ENCODE data around the gene GCLC. TPM values are rescaled to one million over a fixed set of nuclear protein-coding genes. Genes with fewer than 3 reads are reported as not detected.
A peak's percentile ranks its signal among the peaks of the same experiment; 100 is the strongest.

GCLC gene
- total RNA-seq, 2 donors from 2014 or later = 16.2 to 30.8 TPM

DNA sequence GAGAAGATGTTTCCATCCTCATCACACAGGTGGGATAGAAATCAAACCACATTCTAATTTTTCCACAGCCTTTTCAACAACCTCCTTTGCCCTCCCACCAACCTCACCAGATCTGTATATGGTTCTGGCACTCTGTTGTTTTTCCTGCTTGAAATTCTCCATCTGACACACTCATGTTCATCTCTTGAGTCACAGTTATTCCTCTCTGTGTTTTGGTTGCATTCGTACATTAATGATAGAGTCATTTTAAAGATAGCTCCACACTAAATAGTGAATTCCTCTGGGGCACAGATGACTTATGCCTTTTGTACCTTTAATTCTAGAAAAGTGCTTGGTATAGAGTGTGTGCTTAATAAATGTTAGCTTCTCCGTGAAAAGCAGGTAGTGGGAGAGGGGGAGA is 1.4 kb upstream of the GCLC start:
- no peaks in the 10 kb centered on the region for H3K36me3 Mint-ChIP-seq
- H3K27me3 Mint-ChIP-seq = no peaks in the 10 kb centered on the region
- H3K4me1 Mint-ChIP-seq (ENCODE audit: low read depth in 2 of 2) = peaks cover 33 to 47% of the 10 kb centered on the region in 2 donors
- ATAC-seq = no peak
- no peaks in the 10 kb centered on the region for H3K9me3 Mint-ChIP-seq
- peak overlapping the region; percentile 28 for H3K4me3 Mint-ChIP-seq
- H3K27ac Mint-ChIP-seq = no peak overlapping the region
- no peak for DNase-seq (ENCODE audit: low spot score)

DNA sequence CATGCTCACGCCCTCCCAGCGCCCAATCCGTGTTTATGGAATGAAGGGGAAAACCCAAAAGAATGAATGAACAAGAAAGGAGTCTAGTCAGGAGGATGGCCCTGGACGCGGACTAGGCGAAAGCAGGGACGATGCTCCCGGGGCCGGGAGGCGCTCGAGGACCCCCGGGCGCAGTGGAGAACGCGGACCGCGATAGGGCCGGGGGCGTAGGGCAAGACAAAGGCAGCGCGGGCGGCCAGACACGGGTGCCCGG is 758 bp downstream of the GCLC start:
- Mint-ChIP-seq H3K27ac (peak overlapping the region; percentile 61 to 88), H3K9me3 (no peaks in the 10 kb centered on the region), H3K4me3 (peak overlapping the region; percentile 97), H3K4me1 (ENCODE audit: low read depth in 2 of 2) (peaks cover 37 to 59% of the 10 kb centered on the region in 2 donors), H3K27me3 (no peaks in the 10 kb centered on the region), H3K36me3 (no peaks in the 10 kb centered on the region)
- DNase-seq (ENCODE audit: low spot score) (no peak), ATAC-seq (no peak)

DNA sequence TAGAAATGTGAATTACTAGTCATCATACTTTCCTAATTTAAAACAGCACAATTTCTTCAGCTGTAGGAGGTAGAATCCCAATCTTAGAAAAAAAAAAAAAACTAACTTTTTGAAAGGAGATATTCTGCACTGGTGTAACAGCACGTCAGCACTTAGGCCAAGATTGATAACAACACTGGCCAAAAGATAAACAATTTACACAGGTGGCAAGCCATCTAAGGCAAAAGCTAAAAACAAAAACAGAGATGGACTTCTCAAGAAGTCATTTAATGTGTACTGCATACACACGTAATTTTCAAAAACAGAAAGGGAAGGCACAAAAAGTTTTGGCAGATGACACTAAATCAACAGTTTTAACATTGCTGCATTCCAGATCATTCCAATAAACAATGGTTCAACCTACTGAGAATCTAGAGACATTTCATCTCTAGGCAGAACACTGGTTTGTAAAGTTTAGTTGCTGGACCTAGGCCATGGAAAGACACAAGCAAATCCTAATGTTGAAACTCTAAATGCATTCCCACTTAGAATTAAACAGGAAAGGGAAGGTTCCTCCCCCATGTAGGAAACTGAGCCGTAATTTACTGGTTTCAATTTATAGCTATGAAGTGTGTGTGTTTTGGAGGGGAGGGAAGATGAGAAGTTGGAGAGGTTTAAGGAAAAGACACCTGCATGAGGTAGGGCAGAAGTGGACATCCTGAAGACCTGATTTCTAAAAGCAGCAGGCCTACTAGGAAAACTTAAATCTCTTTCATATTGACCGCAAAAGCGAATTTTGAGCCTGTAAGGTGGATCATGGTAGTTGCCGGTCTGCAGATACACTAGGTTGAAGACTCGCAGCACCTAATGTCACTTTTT is 1.3 kb downstream of the GCLC start:
- DNase-seq (ENCODE audit: low spot score) (no peak), ATAC-seq (no peak)
- Mint-ChIP-seq H3K36me3 (no peaks in the 10 kb centered on the region), H3K27ac (peak overlapping the region; percentile 61 to 88), H3K27me3 (no peaks in the 10 kb centered on the region), H3K4me3 (peak overlapping the region; percentile 97), H3K9me3 (no peaks in the 10 kb centered on the region), H3K4me1 (ENCODE audit: low read depth in 2 of 2) (peaks cover 36 to 61% of the 10 kb centered on the region in 2 donors)

DNA sequence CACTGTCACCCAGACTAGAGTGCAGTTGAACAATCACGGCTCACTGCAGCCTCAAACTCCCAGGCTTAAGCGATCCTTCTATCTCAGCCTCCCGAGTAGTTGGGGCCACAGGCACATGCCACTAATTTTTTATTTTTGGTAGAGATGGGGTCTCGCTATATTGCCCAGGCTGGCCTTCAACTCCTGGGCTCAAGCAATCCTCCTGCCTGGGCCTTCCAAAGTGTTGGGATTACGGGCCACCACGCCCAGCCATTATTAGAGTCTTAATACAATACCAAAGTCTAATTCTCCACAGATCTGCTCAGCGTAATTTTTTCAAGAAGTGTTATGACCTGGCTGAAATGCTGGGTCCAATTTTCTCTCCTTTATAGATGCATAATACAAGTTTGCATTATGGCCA is 3.0 kb downstream of the GCLC start:
- Mint-ChIP-seq H3K4me3 (no peak overlapping the region), H3K27ac (no peak overlapping the region), H3K4me1 (ENCODE audit: low read depth in 2 of 2) (peaks cover 27 to 51% of the 10 kb centered on the region in 2 donors), H3K36me3 (no peaks in the 10 kb centered on the region), H3K27me3 (no peaks in the 10 kb centered on the region), H3K9me3 (no peaks in the 10 kb centered on the region)
- DNase-seq (ENCODE audit: low spot score) = no peak
- no peak for ATAC-seq

DNA sequence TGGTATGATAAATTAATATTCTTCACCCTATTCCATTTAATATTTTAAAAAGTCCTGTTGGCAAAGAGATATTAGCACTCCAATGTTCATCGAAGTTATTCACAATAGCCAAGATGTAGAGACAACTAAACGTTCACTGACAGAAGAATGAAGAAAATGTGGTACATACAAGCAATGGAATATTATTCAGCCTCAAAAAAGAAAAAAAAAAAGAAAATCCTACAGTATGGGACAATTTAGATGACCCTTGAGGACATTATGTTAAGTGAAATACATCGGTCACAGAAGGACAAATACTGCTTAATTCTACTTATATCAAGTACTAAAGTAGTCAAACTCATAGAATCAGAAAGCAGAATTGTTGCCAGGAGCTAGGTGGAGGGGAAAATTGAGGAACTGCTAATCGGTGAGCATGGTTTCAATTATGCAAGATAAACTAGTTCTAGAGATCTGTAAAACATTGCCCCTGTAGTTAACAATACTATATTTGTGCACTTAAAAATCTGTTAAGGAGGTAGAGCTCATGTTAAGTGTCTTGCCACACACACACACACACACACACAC is 4.7 kb downstream of the GCLC start:
- no peak overlapping the region for H3K4me3 Mint-ChIP-seq
- ATAC-seq = no peak
- peaks cover 33 to 42% of the 10 kb centered on the region in 2 donors for H3K4me1 Mint-ChIP-seq (ENCODE audit: low read depth in 2 of 2)

DNA sequence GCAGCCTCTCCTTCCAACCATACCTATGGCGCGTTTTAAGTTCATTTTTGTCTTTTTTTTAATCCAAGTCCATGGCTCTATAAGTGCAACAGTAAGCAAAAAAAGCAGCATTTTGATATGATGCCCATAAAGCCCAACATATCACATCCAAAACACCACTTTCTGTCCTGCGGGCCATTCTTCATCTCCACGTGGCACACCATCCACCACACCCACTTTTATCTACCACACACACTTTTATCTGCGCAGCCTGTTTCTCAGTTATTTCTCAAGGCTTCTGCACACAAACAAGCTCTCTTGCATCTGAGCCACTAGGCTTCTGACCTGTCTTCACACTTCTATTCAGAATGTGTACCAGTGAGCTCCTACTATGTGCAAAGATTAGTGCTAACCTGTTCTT is 5.3 kb downstream of the GCLC start:
- Mint-ChIP-seq H3K27me3 (no peaks in the 10 kb centered on the region), H3K27ac (no peak overlapping the region), H3K4me1 (ENCODE audit: low read depth in 2 of 2) (peaks cover 28 to 37% of the 10 kb centered on the region in 2 donors), H3K4me3 (no peak overlapping the region), H3K9me3 (no peaks in the 10 kb centered on the region), H3K36me3 (no peaks in the 10 kb centered on the region)
- DNase-seq (ENCODE audit: low spot score) (no peak), ATAC-seq (no peak)

More for the DNA sequence above, 4.7 kb downstream of the GCLC start:
- H3K27ac Mint-ChIP-seq = no peak overlapping the region
- no peaks in the 10 kb centered on the region for H3K27me3 Mint-ChIP-seq
- H3K36me3 Mint-ChIP-seq = no peaks in the 10 kb centered on the region
- H3K9me3 Mint-ChIP-seq = no peaks in the 10 kb centered on the region
- DNase-seq (ENCODE audit: low spot score) = no peak

DNA sequence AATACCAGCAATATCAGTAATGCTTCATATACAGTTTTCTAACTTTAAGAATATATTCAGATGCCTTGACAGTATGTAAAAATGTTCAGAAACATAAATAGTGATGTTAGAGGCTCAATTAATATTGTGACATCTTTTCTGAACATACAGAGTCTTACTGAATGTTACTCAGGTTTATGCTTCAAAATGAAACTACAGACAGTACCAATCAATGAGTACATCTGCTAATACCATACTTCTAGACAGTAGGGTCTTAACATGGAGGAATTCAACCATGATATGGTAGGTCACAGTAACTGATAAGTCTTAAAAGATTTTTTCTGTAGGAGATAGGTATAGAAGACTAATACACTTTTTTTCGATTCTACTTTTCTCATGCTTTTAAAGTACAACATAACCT is 8.3 kb downstream of the GCLC start:
- Mint-ChIP-seq H3K27me3 (no peaks in the 10 kb centered on the region), H3K36me3 (no peaks in the 10 kb centered on the region), H3K4me3 (no peak overlapping the region), H3K27ac (no peak overlapping the region), H3K9me3 (no peaks in the 10 kb centered on the region), H3K4me1 (ENCODE audit: low read depth in 2 of 2) (peaks cover 33 to 36% of the 10 kb centered on the region in 2 donors)
- no peak for DNase-seq (ENCODE audit: low spot score)
- ATAC-seq = no peak

DNA sequence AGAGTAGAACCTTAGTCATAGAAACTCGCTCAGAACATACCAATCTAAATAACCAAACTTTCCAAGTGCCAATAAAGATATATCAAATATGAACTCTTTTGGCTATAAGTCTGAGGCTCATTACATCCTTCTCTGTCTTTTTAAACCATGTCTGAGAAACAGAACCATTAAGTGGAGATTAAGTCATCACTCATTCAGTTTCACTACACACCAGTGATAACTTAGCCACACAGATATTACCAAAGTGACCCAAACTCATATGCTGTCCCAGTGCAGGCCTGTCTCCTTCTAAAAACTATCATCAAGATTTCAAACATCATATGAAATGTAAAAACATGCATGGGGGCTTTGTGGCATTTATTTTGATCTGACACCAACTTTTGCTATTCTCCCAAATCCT is 12.0 kb downstream of the GCLC start:
- Mint-ChIP-seq H3K4me1 (ENCODE audit: low read depth in 2 of 2) (peaks cover 31 to 34% of the 10 kb centered on the region in 2 donors), H3K9me3 (no peaks in the 10 kb centered on the region), H3K4me3 (no peak overlapping the region), H3K27me3 (no peaks in the 10 kb centered on the region), H3K36me3 (no peaks in the 10 kb centered on the region), H3K27ac (peak overlapping the region; percentile 21 to 73)
- no peak for DNase-seq (ENCODE audit: low spot score)
- ATAC-seq = no peak

DNA sequence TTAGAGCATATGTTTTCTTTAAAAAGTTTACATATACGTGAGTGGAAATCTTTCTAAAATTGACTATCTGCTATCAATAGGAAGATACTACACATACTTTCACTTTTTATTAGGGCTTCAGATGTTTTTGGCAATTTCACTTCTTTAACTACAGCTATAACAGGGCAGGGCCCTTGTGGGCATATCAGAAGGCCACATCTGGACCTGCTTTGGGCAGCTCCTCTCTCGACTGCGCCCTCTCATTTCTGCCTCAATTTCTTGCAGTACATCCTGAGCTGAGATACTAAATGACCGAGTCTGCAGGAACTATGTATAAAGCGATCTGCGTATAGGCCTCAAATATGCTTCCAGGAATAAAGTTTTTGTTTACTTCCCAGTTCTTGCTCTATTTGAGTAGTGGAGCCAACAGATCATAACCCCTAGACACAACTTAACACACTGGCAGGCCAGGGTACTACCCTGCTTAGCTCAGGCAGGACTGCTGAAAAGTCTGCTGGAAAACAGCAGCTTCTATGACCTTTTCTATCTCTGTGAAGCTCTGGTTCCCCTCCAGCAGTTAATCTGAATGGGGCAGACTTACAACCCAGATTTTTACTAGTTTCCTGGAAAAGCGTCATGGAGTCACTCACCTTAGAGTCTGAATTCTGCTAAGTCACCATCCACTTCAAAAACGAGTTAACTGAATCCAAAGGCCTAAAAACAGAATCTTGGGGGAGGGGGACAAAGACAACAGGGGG is 12.7 kb downstream of the GCLC start:
- H3K4me3 Mint-ChIP-seq = no peak overlapping the region
- no peak for DNase-seq (ENCODE audit: low spot score)
- ATAC-seq = no peak
- H3K9me3 Mint-ChIP-seq = no peaks in the 10 kb centered on the region
- H3K27ac Mint-ChIP-seq = peak overlapping the region; percentile 21 to 73
- H3K27me3 Mint-ChIP-seq = no peaks in the 10 kb centered on the region
- no peaks in the 10 kb centered on the region for H3K36me3 Mint-ChIP-seq
- peaks cover 31 to 39% of the 10 kb centered on the region in 2 donors for H3K4me1 Mint-ChIP-seq (ENCODE audit: low read depth in 2 of 2)

DNA sequence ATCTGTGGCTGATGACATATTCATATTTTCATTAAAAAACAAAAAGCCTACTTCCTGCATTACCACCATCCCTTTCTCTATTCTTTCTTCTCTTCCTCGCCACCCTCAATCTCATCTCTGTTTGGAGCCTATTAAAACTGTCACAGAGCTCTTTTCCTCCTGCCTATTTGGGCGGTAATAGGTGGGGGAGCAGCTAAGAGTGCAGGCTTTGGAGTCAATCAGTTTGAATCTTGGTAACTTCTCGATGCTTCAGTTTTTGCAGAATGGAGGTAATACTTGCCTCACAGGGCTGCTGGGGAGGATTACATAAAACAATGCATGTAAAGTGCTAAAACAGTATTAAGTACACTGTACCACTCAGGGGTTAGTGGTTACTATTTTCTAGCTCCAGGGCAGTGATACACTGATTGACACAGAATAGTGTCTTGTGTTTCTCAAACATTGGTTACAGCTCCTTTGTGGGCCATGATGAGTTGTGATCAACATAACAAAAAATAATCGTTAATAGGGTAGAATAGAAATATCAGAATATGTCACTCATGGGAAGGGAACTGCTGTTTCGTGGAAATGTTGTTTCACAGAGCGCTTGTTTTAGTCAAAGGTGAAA is 14.0 kb downstream of the GCLC start:
- no peak for ATAC-seq
- H3K36me3 Mint-ChIP-seq = no peaks in the 10 kb centered on the region
- H3K4me1 Mint-ChIP-seq (ENCODE audit: low read depth in 2 of 2) = peaks cover 28 to 34% of the 10 kb centered on the region in 2 donors
- no peaks in the 10 kb centered on the region for H3K9me3 Mint-ChIP-seq
- no peaks in the 10 kb centered on the region for H3K27me3 Mint-ChIP-seq
- DNase-seq (ENCODE audit: low spot score) = no peak
- H3K27ac Mint-ChIP-seq = no peak overlapping the region
- H3K4me3 Mint-ChIP-seq = no peak overlapping the region

DNA sequence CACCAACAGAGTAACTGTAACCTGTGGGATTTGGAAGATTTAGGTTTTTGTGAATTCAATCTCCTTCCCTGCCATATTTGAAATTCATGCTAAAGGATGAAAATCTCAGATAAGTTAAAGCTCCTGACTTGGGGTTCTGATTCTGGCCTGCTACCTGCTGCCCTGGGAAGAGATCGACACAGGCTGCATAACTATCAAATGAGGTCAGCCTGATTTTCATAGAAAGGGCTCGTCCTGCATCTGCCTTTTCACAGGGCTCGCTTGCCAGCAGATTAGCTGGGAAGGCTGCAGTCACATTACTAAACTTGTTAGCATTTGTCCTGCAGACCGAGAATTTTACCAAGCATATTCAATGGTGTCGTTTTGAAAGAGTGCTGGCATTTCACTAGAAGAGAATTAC is 14.6 kb downstream of the GCLC start:
- peaks cover 28 to 31% of the 10 kb centered on the region in 2 donors for H3K4me1 Mint-ChIP-seq (ENCODE audit: low read depth in 2 of 2)
- no peaks in the 10 kb centered on the region for H3K9me3 Mint-ChIP-seq
- ATAC-seq = no peak
- H3K27me3 Mint-ChIP-seq = no peaks in the 10 kb centered on the region
- no peaks in the 10 kb centered on the region for H3K36me3 Mint-ChIP-seq
- no peak overlapping the region for H3K4me3 Mint-ChIP-seq
- no peak for DNase-seq (ENCODE audit: low spot score)
- no peak overlapping the region for H3K27ac Mint-ChIP-seq

DNA sequence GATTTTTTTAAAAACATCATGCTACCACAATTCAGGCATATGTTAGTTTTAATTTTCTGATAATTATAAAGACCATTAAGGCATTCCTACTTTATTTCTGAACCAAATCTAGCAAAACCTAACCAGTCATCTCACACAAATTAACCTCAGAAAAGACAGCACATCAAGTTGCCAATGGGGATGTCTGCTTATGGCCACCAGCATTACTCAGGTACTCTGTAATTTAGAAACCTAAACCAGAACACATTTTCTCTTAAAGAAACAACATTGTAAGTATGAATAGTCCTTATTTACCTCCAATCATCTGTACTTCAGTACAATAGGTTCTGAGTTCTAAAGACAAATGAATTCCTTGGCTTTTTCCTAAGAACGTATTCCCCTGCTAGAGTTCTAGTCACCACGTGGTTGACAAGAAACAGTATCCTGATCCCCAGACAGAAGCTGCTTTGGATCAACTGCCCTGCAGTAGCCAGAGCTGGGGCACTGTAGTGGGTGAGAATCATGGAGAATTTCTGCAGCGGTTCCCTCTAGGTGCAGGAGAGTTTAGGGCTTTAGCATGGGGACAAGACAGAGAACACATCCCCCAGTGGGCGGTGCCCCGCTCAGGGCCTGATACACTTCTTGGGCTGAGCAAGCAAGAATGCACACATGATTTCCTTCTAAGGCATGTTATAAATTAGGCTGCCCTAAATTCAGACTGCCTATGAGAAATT is 15.4 kb downstream of the GCLC start:
- H3K36me3 Mint-ChIP-seq = no peaks in the 10 kb centered on the region
- ATAC-seq (peak in 1 of 2 donors; percentile 54), DNase-seq (ENCODE audit: low spot score) (no peak)
- H3K27me3 Mint-ChIP-seq = no peaks in the 10 kb centered on the region
- H3K4me3 Mint-ChIP-seq = no peak overlapping the region
- peaks cover 28 to 30% of the 10 kb centered on the region in 2 donors for H3K4me1 Mint-ChIP-seq (ENCODE audit: low read depth in 2 of 2)
- H3K27ac Mint-ChIP-seq = no peak overlapping the region
- H3K9me3 Mint-ChIP-seq = no peaks in the 10 kb centered on the region

DNA sequence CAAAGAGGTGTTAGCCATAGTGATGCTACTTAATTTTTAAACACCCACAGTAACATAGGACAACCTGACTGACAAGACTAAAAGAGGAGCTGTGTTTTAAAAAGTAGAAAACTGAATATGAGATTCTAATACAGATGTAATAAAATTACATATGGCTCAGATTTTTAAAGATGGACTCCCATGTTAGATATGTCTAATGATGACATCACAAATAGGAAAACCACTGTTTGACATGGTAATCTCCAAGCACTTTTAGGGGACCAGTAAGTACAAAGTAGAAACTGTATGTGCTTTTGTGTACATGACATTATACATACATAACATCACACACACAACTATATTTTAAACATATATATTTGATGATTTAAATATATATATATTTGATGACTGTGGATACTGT is 16.8 kb downstream of the GCLC start:
- ATAC-seq (no peak), DNase-seq (ENCODE audit: low spot score) (no peak)
- Mint-ChIP-seq H3K27ac (no peak overlapping the region), H3K36me3 (no peaks in the 10 kb centered on the region), H3K9me3 (no peaks in the 10 kb centered on the region), H3K4me3 (no peak overlapping the region), H3K4me1 (ENCODE audit: low read depth in 2 of 2) (peaks cover 26% of the 10 kb centered on the region in 2 donors), H3K27me3 (no peaks in the 10 kb centered on the region)

Data from natural killer cell treated with Interleukin-12 subunit alpha and Interleukin-12 subunit beta and Interleukin-15 and Interleukin-18, amount 100 ng/mL, for 72 hours (primary cell).